Muscle layer of colon (tissue), 2 donors: ENCODE measurements around the gene TFPT.

Source experiments
- H3K27ac ChIP-seq: one replicate; pipeline ENCODE4 v1.7.0; 2013; ENCODE audit warnings: low read depth, mild to moderate bottlenecking, low read length, moderate library complexity
- H3K27me3 ChIP-seq, 2 donors: one replicate each; pipeline ENCODE4 v1.7.0; 2013; ENCODE audit warnings: low read length in 2 of 2, mild to moderate bottlenecking in 2 of 2; ENCODE audit not compliant: insufficient read depth in 2 of 2, control insufficient read depth in 1 of 2
- H3K36me3 ChIP-seq: one replicate; pipeline ENCODE4 v1.7.0; 2013; ENCODE audit warnings: mild to moderate bottlenecking, low read length; ENCODE audit not compliant: insufficient read depth
- H3K4me1 ChIP-seq: one replicate; pipeline ENCODE4 v1.7.0; 2013; ENCODE audit warnings: mild to moderate bottlenecking, low read length; ENCODE audit not compliant: insufficient read depth
- H3K4me3 ChIP-seq, 2 donors: one replicate each; pipeline ENCODE4 v1.7.0; 2013; ENCODE audit warnings: low read length in 2 of 2, low read depth in 1 of 2, mild to moderate bottlenecking in 1 of 2, moderate library complexity in 1 of 2
- H3K9ac ChIP-seq: one replicate; pipeline ENCODE4 v1.7.0; 2013; ENCODE audit warnings: low read length
- H3K9me3 ChIP-seq: one replicate; pipeline ENCODE4 v1.7.0; 2013; ENCODE audit warnings: mild to moderate bottlenecking, low read length
- donor health status: abdominal sarcoma.
- donor health status: Adenocarcinoma of cecum.

The TFPT gene

DNA sequence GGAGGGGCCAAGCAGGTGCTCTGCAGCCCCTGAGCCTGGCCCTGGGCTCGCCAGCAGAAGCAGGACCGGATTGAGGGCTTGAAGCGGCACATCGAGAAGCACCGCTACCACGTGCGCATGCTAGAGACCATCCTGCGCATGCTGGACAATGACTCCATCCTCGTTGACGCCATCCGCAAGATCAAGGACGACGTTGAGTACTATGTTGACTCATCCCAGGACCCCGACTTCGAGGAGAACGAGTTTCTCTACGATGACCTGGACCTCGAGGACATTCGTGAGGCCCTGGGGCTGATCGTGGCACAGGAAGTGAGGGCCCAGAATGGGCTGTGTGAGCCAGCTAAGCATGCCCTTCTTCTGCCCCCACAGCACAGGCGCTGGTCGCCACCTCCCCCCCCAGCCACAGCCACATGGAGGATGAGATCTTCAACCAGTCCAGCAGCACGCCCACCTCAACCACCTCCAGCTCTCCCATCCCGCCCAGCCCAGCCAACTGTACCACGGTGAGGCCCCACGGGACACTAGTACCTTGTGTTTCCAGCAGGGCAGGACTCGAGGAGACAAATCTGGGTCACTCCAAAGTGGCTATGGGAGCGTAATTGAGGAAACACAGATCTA lies 30.2 kb upstream of the TFPT start:
- H3K36me3 ChIP-seq = peaks cover 75% of the 10 kb centered on the region
- H3K9ac ChIP-seq = no peak overlapping the region
- H3K27me3 ChIP-seq = no peaks in the 10 kb centered on the region
- no peak overlapping the region for H3K27ac ChIP-seq
- peaks cover 7% of the 10 kb centered on the region for H3K4me1 ChIP-seq
- no peak overlapping the region for H3K4me3 ChIP-seq
- H3K9me3 ChIP-seq = no peaks in the 10 kb centered on the region

DNA sequence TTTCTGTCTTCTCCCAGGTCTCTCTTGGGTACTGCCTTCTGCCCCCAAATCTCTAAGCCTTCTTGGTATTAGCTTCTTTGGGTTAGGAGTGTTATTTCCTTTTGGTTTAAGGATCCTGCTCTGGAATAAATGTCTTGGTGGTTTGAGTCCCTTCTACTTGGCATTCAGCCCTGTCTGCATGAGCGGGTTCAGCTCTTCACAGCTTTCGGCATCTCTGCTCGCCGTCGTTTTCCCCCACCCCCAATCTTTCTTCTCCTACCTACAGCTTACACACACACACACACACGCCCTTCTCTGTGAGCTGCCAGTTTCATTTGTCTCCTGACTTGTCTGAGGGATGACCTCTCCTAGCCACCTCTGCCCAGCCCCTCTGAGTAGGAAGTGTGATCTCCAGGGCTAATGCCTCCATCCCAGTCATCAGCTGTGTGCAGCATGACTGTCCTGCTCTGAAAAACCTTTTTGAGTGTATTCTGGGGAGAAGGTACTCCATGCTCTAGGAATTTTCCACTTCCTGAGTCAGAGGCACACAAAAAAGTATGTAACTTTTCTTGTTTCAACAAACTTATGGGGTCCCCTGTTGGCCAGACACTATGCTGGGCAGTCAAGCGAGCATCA lies 26.8 kb upstream of the TFPT start:
- Histone ChIP-seq H3K9ac (no peak overlapping the region), H3K9me3 (no peaks in the 10 kb centered on the region), H3K27me3 (no peaks in the 10 kb centered on the region), H3K36me3 (peaks cover 57% of the 10 kb centered on the region), H3K27ac (no peak overlapping the region), H3K4me3 (no peak overlapping the region), H3K4me1 (peaks cover 27% of the 10 kb centered on the region)

DNA sequence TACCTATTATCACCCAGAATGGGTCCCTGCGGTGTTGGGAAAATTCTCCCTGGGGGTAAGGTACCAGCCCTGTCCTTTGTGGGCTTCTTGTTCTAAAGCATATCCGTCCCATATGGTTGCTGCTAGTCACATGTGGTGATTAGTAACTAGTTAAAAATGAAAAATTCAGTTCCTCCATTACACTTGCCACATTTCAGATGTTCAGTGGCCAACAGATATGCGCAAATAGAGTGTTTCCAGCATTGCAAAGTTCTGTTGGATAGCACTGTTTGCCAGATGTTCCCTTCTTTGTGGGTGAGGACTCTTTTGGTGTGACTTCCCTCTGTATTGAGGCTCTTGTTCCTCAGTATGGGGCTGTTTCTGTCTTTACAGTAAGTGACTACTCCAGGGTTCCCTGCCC lies 25.9 kb upstream of the TFPT start:
- Histone ChIP-seq H3K9ac (no peak overlapping the region), H3K9me3 (no peaks in the 10 kb centered on the region), H3K36me3 (peaks cover 48% of the 10 kb centered on the region), H3K27me3 (no peaks in the 10 kb centered on the region), H3K4me1 (peaks cover 30% of the 10 kb centered on the region), H3K27ac (no peak overlapping the region), H3K4me3 (no peak overlapping the region)

DNA sequence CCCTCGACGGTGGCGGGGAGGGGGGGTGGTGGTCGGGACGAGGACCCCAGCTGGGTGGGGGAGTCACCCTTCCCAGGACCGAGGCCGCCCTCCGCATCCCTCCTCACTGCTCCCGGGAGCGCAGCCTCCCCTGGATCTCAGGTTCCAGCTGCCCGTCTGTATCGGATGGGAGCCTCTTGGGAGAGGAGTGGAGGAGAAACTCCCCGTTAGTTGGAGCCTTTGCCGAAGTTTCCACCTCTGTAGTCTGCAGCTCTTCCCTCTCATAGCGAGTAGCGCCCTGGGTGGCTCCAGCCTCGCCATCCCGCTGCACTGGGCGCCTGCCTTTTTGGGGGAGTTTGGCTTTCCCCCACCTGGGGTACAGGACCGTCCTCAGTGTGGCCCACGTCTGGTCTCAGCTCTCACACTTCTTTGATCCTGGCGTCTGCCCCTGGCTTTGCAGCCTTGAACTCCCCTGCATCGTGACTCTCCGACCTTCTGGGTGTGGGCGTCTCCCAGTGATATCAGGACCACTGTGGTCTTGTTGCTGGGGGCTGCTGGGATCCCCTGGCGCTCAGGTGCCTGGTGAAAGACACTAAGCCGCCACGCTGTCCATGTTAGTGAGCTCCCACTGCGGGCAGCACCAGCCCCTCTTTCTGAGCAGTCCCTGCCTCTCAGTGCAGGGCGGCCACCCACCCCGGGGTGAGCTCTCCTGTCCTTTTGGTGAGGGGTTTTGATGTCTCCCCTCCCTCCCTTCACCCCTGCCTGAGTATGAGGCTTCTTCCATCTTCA lies 23.2 kb upstream of the TFPT start:
- Histone ChIP-seq H3K4me3 (peak overlapping the region; percentile 71 to 91), H3K9me3 (no peaks in the 10 kb centered on the region), H3K27me3 (no peaks in the 10 kb centered on the region), H3K27ac (peak overlapping the region; percentile 88), H3K4me1 (peaks cover 36% of the 10 kb centered on the region), H3K9ac (peak overlapping the region; percentile 62), H3K36me3 (peaks cover 21% of the 10 kb centered on the region)

DNA sequence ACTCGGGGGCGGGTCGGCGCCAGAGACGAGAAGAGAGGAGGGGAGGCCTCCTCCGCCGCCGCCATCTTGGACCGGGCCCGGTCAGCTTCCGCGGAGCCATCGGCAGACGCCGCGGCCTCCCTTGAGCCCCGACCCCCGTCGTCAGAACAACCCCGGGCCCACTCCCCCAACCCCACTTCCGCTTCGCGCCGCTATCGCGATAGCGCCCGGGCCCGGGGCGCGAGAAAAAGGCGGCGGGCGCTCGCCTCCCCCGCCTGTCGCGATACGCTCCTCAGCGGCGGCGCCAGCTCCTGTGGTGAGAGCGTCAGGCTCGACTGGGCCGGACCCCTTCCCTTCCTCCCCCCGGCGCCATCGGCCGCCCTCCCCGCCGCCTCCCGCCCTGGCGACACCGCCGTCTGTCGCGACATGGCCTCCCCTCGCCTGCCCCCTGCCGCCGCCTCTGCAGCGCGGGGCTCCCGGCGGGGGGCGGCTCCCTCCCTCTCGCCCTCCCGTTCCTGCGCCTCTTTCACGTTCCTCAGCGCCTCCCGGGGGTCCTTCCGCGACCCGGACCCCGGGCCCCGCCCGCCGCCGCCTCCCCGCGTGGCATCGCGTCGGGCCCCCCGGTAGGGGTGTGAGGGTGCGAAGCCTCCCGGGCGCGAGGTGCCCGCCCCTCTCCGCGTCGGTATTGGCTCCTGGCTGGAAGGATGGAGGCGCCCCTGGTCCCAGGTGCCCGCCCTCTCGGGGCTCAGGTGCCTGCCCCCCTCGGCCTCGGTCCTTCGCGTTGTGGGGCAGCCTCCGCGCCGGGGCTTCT lies 22.4 kb upstream of the TFPT start, which contains the start of gene CNOT3:
Gene CNOT3 (plus strand): TSS at position 64 of the 790 bp plus-strand sequence. CDS start 5,217 bp downstream, outside the sequence.
- Histone ChIP-seq H3K27me3 (no peaks in the 10 kb centered on the region), H3K4me3 (peak within 1 kb of the TSS; percentile 84 to 91), H3K36me3 (peaks cover 14% of the 10 kb centered on the region), H3K4me1 (peaks cover 36% of the 10 kb centered on the region), H3K27ac (peak within 1 kb of the TSS; percentile 88), H3K9me3 (no peaks in the 10 kb centered on the region), H3K9ac (peak within 1 kb of the TSS; percentile 62)

DNA sequence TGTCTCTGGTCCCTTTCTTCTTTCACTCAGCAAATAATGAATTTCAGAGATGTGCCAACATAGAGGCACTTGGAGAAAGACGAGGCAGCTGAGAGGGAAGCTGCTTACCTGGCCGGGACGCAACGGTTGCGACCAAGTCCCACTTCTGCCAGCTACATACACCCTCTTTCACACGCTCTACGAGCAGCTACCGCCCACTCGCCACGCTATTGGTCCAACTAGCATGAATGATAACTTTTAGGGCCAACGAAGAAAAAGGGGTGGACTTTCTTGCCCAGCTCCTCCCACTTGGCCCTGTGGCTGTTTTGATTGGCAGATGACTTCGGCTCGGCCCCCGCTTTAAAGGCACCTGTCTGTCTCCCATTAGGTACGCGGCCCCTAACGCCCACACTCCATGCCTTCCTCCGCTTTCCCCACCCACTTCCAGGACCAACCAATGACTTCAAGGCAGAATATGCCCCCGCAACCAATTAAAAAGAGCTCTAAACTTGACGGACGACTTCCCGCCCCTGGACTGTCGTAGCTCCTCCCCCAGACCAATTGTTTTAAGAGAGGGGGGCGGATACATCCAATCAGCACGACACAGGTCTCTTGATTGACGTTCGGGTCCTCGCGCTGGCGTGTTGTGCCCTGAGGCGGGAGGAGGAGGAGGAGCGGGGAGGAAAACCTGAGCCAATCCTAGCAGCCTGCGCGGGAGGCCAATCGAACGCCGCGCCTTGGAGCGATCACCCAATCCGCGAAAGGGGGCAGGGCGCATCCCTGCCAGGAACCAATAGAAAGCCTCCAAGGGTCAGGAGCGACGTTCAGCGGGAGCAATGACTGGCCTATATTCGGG lies 21.6 kb upstream of the TFPT start:
- Histone ChIP-seq H3K9me3 (no peaks in the 10 kb centered on the region), H3K27ac (peak overlapping the region; percentile 88), H3K27me3 (no peaks in the 10 kb centered on the region), H3K4me3 (peak overlapping the region; percentile 84 to 91), H3K9ac (peak overlapping the region; percentile 53), H3K36me3 (peaks cover 9% of the 10 kb centered on the region), H3K4me1 (peaks cover 36% of the 10 kb centered on the region)

DNA sequence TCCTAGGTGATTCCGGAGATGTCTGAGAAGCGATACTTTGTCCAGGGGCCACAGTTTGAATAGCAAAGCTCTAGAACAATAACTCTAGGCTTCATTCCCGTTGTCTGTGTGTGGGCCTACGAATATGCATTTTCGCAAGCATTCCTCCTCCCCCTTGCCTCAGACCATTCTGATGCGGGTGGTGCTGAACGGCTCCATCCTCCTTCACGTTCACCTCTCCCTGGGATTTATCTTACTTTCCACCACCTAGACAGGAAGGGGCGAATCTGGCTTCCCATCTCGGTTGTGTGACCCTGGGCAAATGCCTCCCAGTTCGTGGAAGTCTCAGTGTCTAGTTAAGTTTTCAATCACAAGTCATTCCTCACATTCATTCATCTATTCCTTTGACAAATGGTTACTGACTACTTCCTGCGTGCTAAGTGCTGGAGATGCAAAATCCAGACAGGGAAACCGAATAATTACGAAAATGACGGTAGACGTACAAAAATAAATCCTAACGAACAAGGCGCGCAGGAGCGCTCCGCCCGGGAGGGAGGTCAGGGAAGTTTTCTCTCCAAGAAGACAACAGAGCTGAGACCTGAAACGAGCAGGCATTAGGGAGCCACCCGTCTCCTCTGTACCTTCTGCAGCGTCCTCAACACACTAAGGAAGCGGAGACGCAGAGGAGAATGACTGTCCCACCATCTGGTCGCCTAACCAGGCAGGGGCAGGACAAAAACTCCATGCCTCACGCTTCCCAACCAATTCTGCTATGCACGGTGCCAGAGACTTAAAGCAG lies 20.8 kb upstream of the TFPT start:
- H3K36me3 ChIP-seq = peaks cover 16% of the 10 kb centered on the region
- H3K9ac ChIP-seq = peak overlapping the region; percentile 53
- H3K9me3 ChIP-seq = no peaks in the 10 kb centered on the region
- H3K27me3 ChIP-seq = no peaks in the 10 kb centered on the region
- peak overlapping the region; percentile 61 to 84 for H3K4me3 ChIP-seq
- H3K4me1 ChIP-seq = peaks cover 35% of the 10 kb centered on the region
- H3K27ac ChIP-seq = peak overlapping the region; percentile 49

DNA sequence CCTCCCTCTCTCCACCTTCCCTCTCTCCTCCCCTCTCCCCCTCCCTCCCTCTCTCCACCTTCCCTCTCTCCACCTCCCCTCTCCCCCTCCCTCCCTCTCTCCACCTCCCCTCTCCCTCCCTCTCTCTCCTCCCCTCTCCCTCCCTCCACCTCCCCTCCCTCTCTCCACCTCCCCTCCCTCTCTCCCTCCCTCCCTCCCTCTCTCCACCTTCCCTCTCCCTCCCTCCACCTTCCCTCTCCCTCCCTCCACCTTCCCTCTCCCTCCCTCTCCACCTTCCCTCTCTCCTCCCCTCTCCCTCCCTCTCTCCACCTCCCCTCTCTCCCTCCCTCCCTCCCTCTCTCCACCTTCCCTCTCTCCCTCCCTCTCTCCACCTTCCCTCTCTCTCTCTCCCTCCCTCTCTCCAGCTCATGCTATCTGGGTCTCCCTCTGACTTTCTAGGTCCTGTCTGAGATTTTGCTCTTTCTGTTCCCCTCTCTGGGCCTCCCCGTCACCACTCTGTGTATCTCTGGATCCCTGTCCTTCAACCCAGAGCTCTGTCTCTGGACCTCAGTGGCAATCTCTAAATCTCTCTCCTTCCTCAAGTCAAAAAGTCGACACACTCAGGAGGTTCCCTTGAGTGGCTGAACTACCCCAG lies 18.6 kb upstream of the TFPT start:
- Histone ChIP-seq H3K36me3 (peaks cover 22% of the 10 kb centered on the region), H3K27ac (no peak overlapping the region), H3K4me3 (no peak overlapping the region), H3K9me3 (no peaks in the 10 kb centered on the region), H3K9ac (no peak overlapping the region), H3K27me3 (no peaks in the 10 kb centered on the region), H3K4me1 (peaks cover 14% of the 10 kb centered on the region)

DNA sequence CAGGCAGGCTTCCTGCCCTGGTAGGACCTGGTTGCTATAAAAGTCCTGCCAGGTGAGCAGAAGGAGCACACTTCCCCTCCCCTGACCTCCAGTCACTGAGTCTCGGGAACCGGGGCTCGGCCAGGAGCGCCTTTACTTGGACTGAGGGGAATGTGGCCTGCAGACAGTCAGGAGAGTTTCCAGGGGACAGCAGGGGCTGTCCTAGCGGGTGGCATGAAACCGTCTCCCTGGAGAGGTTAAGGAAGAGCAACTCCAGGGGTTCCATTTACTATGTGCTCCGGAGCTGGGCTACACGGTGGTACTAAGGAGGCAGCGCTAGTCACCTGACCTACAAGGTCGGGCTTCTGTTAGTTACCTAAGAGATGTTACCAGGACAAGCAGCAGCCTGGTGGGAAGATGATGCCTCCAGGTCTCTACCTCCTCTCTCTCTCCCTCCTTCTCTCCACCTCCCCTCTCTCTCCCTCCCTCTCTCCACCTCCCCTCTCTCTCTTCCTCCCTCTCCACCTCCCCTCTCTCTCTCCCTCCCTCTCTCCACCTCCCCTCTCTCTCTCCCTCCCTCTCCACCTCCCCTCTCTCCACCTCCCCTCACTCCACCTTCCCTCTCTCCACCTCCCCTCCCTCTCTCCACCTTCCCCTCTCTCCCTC lies 18.0 kb upstream of the TFPT start:
- Histone ChIP-seq H3K4me1 (peaks cover 9% of the 10 kb centered on the region), H3K36me3 (peaks cover 24% of the 10 kb centered on the region), H3K4me3 (no peak overlapping the region), H3K27ac (no peak overlapping the region), H3K9me3 (no peaks in the 10 kb centered on the region), H3K9ac (no peak overlapping the region), H3K27me3 (no peaks in the 10 kb centered on the region)
